Neural progenitor cell (in vitro differentiated cells): Measurements from ENCODE around the gene KRT73. TPM values are rescaled to one million over a fixed set of nuclear protein-coding genes. Genes with fewer than 3 reads are reported as not detected.

Experiments
- DNase-seq: peaks from one replicate; pipeline ENCODE4 v3.0.0-alpha.2; 2016; ENCODE audit warnings: low spot score
- H2AFZ ChIP-seq: fragments of 200-600 bp; sonication (generic); replicated peaks from 2 replicates; pipeline ENCODE4 v1.6.1; 2016; ENCODE audit warnings: antibody characterized with exemption
- H3F3A ChIP-seq: fragments of 200-600 bp; sonication (generic); 2 replicates; pipeline ENCODE4 v1.6.1; 2016; ENCODE audit warnings: antibody characterized with exemption, low read depth
- H3K27ac ChIP-seq: fragments of 200-600 bp; sonication (generic); 2 replicates; pipeline ENCODE4 v1.5.1; 2016; ENCODE audit warnings: mild to moderate bottlenecking
- H3K27me3 ChIP-seq: fragments of 200-600 bp; sonication (generic); 2 replicates; pipeline ENCODE4 v1.6.1; 2016; ENCODE audit warnings: mild to moderate bottlenecking, moderate library complexity
- H3K36me3 ChIP-seq: fragments of 200-600 bp; sonication (generic); 2 replicates; pipeline ENCODE4 v1.5.1; 2016
- H3K4me1 ChIP-seq: fragments of 200-600 bp; sonication (generic); 2 replicates; pipeline ENCODE4 v1.6.1; 2016; ENCODE audit warnings: mixed run types
- H3K4me2 ChIP-seq: fragments of 200-600 bp; sonication (generic); 2 replicates; pipeline ENCODE4 v1.6.1; 2016
- H3K4me3 ChIP-seq: fragments of 200-600 bp; sonication (generic); 2 replicates; pipeline ENCODE4 v1.5.1; 2016
- H3K79me2 ChIP-seq: fragments of 200-600 bp; sonication (generic); 2 replicates; pipeline ENCODE4 v1.6.1; 2016; ENCODE audit warnings: low read depth
- H3K9ac ChIP-seq: fragments of 200-600 bp; sonication (generic); 2 replicates; pipeline ENCODE4 v1.6.1; 2016
- H3K9me3 ChIP-seq: fragments of 200-600 bp; sonication (generic); 2 replicates; pipeline ENCODE4 v1.5.1; 2016; ENCODE audit warnings: low read depth
- H4K20me1 ChIP-seq: fragments of 200-600 bp; sonication (generic); 2 replicates; pipeline ENCODE4 v1.6.1; 2016; ENCODE audit warnings: low read depth
- H3K27ac Mint-ChIP-seq: 3 replicates; pipeline ENCODE4 v1.8.0; 2021; ENCODE audit warnings: mixed read lengths
- H3K27me3 Mint-ChIP-seq: 2 replicates; pipeline ENCODE4 v1.8.0; 2022; ENCODE audit warnings: low read depth, mild to moderate bottlenecking, inconsistent platforms, moderate library complexity, mixed read lengths; ENCODE audit not compliant: insufficient read depth
- H3K36me3 Mint-ChIP-seq: 3 replicates; pipeline ENCODE4 v1.8.0; 2021; ENCODE audit warnings: mixed read lengths
- H3K4me1 Mint-ChIP-seq: 3 replicates; pipeline ENCODE4 v1.8.0; 2021; ENCODE audit warnings: mixed read lengths
- H3K4me3 Mint-ChIP-seq: 3 replicates; pipeline ENCODE4 v1.8.0; 2021; ENCODE audit warnings: mild to moderate bottlenecking, moderate library complexity, mixed read lengths
- H3K9me3 Mint-ChIP-seq: 3 replicates; pipeline ENCODE4 v1.8.0; 2020; ENCODE audit warnings: mixed read lengths
- EZH2 ChIP-seq: fragments of 200-600 bp; sonication (generic); IDR thresholded peaks from 2 replicates; pipeline ENCODE4 v1.6.1; 2017; ENCODE audit warnings: antibody characterized with exemption, mild to moderate bottlenecking, moderate library complexity
- EZH2phosphoT487 ChIP-seq: fragments of 200-600 bp; sonication (generic); IDR thresholded peaks from 2 replicates; pipeline ENCODE4 v1.6.1; 2017; ENCODE audit warnings: antibody characterized with exemption
- total RNA-seq: library from RNA; depleted of rRNA; stranded (reverse); fragments of >200 nt; gene quantifications from 2 replicates; pipeline ENCODE4 v1.2.3, GENCODE V29; 2015; ENCODE audit warnings: low replicate concordance
- TF ChIP-seq, protein P1 (sequence below): fragments of 200-600 bp; sonication (generic); IDR thresholded peaks from 2 replicates; pipeline ENCODE4 v1.5.1; 2017; ENCODE audit warnings: antibody characterized with exemption, mild to moderate bottlenecking

The KRT73 gene
- total RNA-seq, 1 donor from 2014 or later, result not detected

DNA sequence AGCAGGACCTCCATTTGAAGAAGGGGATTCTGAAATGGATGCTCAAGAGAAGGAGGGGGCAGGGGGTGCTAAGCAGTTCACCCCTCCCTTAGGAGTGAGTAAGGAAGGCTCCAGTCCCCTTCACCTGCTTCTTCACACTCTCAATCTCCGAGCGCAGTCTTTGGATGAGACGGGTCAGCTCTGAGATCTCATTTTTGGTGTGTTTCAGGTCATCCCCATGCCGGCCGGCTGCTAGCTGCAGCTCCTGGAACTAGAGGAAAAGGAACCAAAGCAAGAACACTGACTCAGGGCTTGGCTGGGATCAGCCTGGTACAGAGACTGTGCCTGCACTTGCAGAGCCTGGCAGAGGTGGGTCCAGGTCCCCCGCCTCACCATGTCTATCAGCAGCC is 7.3 kb downstream of the KRT73 start:
- H3F3A ChIP-seq, result no peaks in the 10 kb centered on the region
- no peak overlapping the region for H3K4me3 Mint-ChIP-seq
- no peak overlapping the region for H3K4me2 ChIP-seq
- no peaks in the 10 kb centered on the region for H3K36me3 Mint-ChIP-seq
- peaks cover 9% of the 10 kb centered on the region for H3K27me3 ChIP-seq
- H3K4me3 ChIP-seq, result no peak overlapping the region
- H4K20me1 ChIP-seq, result no peaks in the 10 kb centered on the region
- no peaks in the 10 kb centered on the region for H3K9me3 Mint-ChIP-seq
- peaks cover 5% of the 10 kb centered on the region for H3K27me3 Mint-ChIP-seq
- H2AFZ ChIP-seq, result no peak overlapping the region
- H3K9ac ChIP-seq, result no peak overlapping the region
- no peak for TF ChIP-seq EZH2
- TF ChIP-seq EZH2phosphoT487, result no peak
- TF ChIP-seq, protein P1, sequence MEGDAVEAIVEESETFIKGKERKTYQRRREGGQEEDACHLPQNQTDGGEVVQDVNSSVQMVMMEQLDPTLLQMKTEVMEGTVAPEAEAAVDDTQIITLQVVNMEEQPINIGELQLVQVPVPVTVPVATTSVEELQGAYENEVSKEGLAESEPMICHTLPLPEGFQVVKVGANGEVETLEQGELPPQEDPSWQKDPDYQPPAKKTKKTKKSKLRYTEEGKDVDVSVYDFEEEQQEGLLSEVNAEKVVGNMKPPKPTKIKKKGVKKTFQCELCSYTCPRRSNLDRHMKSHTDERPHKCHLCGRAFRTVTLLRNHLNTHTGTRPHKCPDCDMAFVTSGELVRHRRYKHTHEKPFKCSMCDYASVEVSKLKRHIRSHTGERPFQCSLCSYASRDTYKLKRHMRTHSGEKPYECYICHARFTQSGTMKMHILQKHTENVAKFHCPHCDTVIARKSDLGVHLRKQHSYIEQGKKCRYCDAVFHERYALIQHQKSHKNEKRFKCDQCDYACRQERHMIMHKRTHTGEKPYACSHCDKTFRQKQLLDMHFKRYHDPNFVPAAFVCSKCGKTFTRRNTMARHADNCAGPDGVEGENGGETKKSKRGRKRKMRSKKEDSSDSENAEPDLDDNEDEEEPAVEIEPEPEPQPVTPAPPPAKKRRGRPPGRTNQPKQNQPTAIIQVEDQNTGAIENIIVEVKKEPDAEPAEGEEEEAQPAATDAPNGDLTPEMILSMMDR, result no peak
- H3K4me1 ChIP-seq, result no peaks in the 10 kb centered on the region
- DNase-seq, result no peak
- H3K4me1 Mint-ChIP-seq, result no peaks in the 10 kb centered on the region
- H3K79me2 ChIP-seq, result no peaks in the 10 kb centered on the region
- no peak overlapping the region for H3K27ac ChIP-seq
- H3K27ac Mint-ChIP-seq, result no peak overlapping the region
- H3K36me3 ChIP-seq, result no peaks in the 10 kb centered on the region
- H3K9me3 ChIP-seq, result no peaks in the 10 kb centered on the region

DNA sequence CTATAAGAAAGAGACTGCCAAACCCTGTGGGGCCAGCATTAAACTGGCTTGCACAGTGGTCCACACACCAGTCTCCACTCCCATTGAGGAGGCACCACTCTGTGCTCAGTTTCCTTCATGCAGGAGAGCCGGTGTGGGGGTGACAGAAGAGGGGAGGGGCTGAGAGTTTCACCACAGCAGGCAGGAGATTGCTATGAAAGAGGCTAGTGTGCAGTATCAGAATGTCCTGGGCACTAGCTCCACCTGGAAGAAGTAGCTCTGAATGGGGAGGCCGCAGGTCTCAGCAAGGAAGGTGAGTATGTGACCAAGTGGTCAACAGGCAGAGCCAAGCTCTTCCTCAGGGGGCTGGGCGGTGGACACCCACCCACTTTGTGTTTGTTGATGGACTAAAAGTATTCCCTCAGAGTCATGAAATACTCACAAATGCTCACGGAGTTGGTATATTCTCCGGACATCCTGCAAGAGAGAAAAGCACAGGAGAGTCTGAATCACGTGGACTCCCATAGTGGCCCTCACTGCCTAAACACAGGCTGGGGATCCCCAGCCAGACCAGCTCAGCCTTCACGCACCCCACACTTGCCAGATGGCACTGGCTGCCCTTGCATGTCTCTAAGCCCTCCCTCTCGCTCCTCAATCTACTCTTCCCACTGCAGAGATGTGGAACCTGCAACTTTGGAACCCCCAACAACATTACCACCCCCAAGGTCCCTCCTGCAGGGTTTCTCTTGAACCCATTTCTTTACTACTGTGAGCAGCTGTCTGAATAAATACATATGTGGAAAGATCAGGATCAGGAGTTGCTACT is 9.3 kb downstream of the KRT73 start:
- H3K36me3 ChIP-seq, result no peaks in the 10 kb centered on the region
- peaks cover 9% of the 10 kb centered on the region for H3K27me3 ChIP-seq
- H3K4me2 ChIP-seq, result no peak overlapping the region
- no peak overlapping the region for H3K4me3 ChIP-seq
- no peaks in the 10 kb centered on the region for H4K20me1 ChIP-seq
- no peak overlapping the region for H3K4me3 Mint-ChIP-seq
- H3K9me3 ChIP-seq, result no peaks in the 10 kb centered on the region
- no peak overlapping the region for H3K27ac Mint-ChIP-seq
- no peak overlapping the region for H2AFZ ChIP-seq
- no peak for DNase-seq
- H3K27me3 Mint-ChIP-seq, result peaks cover 3% of the 10 kb centered on the region
- H3K79me2 ChIP-seq, result no peaks in the 10 kb centered on the region
- no peak overlapping the region for H3K9ac ChIP-seq
- no peak overlapping the region for H3K27ac ChIP-seq
- no peaks in the 10 kb centered on the region for H3K4me1 Mint-ChIP-seq
- no peaks in the 10 kb centered on the region for H3K36me3 Mint-ChIP-seq
- no peaks in the 10 kb centered on the region for H3F3A ChIP-seq
- no peaks in the 10 kb centered on the region for H3K9me3 Mint-ChIP-seq
- no peaks in the 10 kb centered on the region for H3K4me1 ChIP-seq
- TF ChIP-seq EZH2phosphoT487 (no peak), EZH2 (no peak)
- TF ChIP-seq, protein P1, result no peak

DNA sequence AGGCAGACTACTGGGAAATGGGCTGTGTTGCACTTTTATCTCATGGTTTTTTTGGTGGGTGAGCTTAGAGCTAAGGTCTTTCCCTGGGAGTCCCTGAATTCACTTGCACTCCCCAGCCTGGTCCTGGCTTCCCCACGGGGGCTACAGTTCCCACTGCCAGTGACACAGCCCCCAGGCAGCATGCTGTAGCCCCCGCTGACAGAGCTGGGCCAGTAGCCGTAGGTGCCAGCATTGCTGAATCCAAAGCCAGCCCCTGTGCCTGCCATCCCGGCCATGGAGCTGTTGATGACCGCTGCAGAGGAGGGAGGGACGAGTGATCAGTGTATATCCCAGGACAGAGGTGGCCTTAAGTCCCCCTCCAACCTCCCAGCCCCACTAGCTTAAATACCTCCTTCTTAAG is 10.2 kb downstream of the KRT73 start:
- Mint-ChIP-seq H3K9me3 (no peaks in the 10 kb centered on the region), H3K4me3 (no peak overlapping the region), H3K36me3 (no peaks in the 10 kb centered on the region), H3K27me3 (peaks cover 3% of the 10 kb centered on the region), H3K4me1 (no peaks in the 10 kb centered on the region), H3K27ac (no peak overlapping the region)
- Histone ChIP-seq H3K79me2 (no peaks in the 10 kb centered on the region), H3K9ac (no peak overlapping the region), H3F3A (no peaks in the 10 kb centered on the region), H3K36me3 (no peaks in the 10 kb centered on the region), H2AFZ (no peak overlapping the region), H3K27me3 (peaks cover 9% of the 10 kb centered on the region), H3K27ac (no peak overlapping the region), H3K9me3 (no peaks in the 10 kb centered on the region), H4K20me1 (no peaks in the 10 kb centered on the region), H3K4me3 (no peak overlapping the region), H3K4me2 (no peak overlapping the region), H3K4me1 (no peaks in the 10 kb centered on the region)
- DNase-seq, result no peak
- TF ChIP-seq EZH2phosphoT487, result no peak
- TF ChIP-seq EZH2, result no peak
- TF ChIP-seq, protein P1, result no peak
